HG02970 (cell line): ENCODE data around the gene MVB12B.

Experiments
- ATAC-seq: cut with Tn5 transposase; IDR thresholded peaks from one replicate; pipeline ENCODE4 v1.9.1; 2021; ENCODE audit warnings: mild to moderate bottlenecking, moderate library complexity, moderate number of reproducible peaks; ENCODE audit not compliant: unreplicated experiment, low FRiP score

MVB12B gene

GRCh38 chr9:126499911-126500599 is 173.4 kb downstream of the MVB12B start:
- ATAC-seq: no peak

GRCh38 chr9:126500600-126501382 is 174.2 kb downstream of the MVB12B start:
- no peak for ATAC-seq

- ATAC-seq: no peak
Measured at GRCh38 chr9:126501383-126502331, 175.0 kb downstream of the MVB12B start.

DNA sequence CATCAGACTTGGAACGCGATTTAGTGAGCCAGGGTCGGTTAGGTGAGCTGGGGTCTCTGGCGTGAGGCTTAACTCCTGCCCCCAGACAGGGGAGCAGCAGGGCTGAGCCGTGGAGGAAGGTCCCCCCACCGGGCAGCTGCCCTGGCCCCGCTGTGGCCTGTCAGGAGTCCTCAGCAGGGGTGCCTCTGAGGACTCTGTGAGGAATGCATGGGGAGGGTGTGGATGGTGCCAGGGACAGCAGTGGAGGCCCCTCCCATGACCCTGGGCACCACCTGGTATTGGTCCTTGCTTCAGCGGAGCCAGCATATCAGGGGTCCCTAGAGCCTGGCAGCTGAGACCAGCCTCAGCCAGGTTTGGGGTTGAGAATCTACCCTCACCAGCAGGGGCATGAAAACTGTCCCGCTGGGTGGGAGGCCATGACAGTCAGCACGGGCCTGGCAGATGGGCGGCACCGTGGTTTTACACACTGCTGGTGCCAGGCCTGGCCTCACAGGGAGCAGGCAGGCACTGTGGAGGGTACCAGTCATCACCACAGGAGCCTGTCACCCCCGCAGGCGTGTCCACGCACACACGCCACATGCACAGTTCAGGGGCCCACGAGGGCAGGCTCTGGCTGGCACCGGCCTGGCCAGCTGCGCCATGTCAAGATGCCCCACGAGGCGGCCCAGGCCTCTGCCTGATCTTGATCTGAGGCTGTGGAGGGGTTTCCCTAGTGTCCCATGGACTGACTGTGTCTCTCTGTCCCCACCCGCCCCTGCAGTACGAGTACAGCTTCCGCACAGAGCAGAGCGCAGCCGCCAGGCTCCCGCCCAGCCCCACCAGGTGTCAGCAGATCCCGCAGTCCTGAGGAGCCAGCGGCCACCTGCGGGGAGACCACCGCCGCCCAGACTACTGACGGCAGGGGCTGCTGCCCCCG is 176.0 kb downstream of the MVB12B start:
- no peak for ATAC-seq

DNA sequence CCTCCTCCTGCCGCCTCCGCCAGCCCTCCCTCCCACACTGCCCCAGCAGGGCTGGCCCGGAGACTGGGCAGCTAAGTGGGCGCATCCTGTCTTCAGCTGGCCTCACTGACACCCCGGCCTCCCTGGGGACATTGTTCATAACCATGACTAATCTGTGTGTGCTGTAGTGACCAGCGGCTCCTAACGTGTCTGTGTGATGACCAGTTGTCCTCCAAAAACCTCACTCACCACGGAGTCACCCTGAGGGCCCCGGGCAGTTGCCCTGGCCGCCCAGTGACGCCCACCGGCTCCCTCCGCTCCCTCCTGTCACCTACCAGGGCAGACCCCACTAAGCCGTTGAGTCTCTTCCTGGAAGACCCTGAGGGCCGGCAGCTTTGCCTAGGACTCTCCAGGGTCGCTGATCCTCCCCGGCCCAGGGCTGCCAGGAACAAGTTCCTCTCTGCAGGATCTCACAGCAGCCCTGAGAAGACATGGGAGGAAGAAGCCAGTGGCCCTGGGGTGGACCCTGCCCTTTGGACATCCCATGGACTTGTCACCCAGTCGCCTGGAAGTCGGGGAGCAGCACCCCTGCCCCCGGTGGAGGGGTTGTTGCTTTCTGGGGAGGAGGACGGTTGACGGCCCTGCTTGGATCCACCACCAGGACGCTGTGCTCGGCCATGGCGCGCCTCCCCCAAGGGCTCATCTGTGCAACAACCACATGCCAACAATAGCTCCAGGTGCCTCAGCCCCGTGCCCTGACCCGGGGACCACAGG is 176.9 kb downstream of the MVB12B start:
- ATAC-seq: no peak

- no peak for ATAC-seq
Measured at GRCh38 chr9:126504086-126504976, 177.7 kb downstream of the MVB12B start.

- ATAC-seq: no peak
Measured at GRCh38 chr9:126504977-126505455, 178.4 kb downstream of the MVB12B start.

- ATAC-seq: no peak
Measured at GRCh38 chr9:126505697-126506346, 179.2 kb downstream of the MVB12B start.

- no peak for ATAC-seq
Measured at GRCh38 chr9:126506361-126507317, 180.0 kb downstream of the MVB12B start.

- ATAC-seq: no peak
Measured at GRCh38 chr9:126507318-126508109, 180.9 kb downstream of the MVB12B start.

DNA sequence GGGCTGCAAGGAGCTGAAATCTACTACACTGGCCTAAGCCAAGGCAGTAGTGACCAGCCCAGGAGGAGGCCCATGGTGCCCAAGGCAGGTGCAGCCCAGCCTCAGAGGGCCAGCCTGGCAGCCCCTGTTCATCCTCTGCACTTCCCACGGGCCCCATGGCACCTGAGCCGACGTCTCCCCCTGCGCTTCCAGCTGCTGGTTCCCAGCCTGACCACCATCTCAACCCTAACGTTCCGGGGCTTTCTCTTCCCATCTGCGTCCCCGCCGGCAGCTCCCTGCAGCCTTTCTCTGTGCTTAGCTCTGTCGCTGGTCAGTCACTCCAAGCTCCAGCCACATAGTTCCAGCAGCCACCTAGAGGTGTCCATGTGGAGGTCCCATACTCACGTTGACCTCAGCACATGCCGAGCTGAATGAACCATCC is 181.6 kb downstream of the MVB12B start:
- no peak for ATAC-seq

DNA sequence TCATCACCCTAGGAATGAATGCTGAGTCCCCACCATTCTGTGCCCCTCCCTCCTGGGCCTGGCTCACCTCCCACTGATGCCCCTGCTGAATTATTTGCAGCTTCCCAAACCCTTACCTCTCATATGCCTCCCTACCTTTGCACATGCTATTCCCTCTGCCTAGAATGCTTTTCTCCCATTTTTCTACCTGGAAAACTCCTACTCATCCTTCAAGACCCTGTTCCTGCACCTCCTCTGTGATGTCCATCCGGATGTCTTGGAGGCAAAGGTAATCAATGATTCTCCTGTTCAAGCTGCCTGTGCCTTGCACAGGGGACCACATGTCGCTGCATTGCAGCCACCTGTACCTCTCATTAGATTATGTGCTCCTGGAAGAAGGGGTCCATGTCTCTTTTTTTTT is 182.3 kb downstream of the MVB12B start:
- ATAC-seq: no peak

GRCh38 chr9:126509718-126510117 is 183.1 kb downstream of the MVB12B start:
- no peak for ATAC-seq

- ATAC-seq: no peak
Measured at GRCh38 chr9:126510564-126510963, 183.9 kb downstream of the MVB12B start.

DNA sequence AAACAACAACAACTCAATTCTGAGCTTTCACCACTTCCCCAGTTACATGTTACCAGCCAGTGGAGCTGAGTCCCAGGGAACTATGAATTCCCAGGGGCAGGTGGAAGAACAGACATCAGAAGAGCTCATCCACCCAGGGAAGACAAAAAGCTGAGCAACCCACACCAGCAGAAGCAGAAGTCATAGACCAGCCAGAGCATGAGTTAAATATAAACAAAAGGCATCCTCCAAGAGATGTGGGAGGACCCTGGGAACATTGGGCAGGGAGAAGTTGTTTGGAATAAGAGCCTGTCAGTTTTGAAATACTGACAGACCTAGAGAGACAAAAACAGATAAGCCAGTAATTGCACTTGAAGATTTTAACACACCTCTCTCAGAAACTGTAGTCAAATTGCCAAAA is 184.8 kb downstream of the MVB12B start:
- no peak for ATAC-seq
